Lower leg skin (tissue), 4 donors: ENCODE measurements around the gene HOXD9. TPM values are rescaled to one million over a fixed set of nuclear protein-coding genes. Genes with fewer than 3 reads are reported as not detected.

Source experiments
- DNase-seq, 2 donors: peaks; one replicate each; pipeline ENCODE4 v3.0.0-alpha.2; 2019; ENCODE audit warnings: low spot score in 2 of 2
- H3K4me3 ChIP-seq: fragments of 200-600 bp; sonication (generic); 2 replicates; pipeline ENCODE4 v1.5.1; 2017; ENCODE audit warnings: mild to moderate bottlenecking, low read depth; ENCODE audit not compliant: poor library complexity, severe bottlenecking
- POLR2A ChIP-seq, 2 donors: fragments of 450-650 bp; IDR thresholded peaks; one replicate each; pipeline ENCODE4 v1.6.1; 2016 to 2017; ENCODE audit warnings: antibody characterized with exemption in 2 of 2, mild to moderate bottlenecking in 1 of 2, moderate library complexity in 1 of 2
- WGBS, 2 donors: methylation state at CpG; one replicate each; pipeline ENCODE4 v1.1.5; 2018; 5-methylcytosine and 5-hydroxymethylcytosine counted together
- intact Hi-C: fragments of 100-400 bp; cut with DNase I; formaldehyde crosslinking; loops from one replicate; pipeline ENCODE4 v1.15.0; 2023; ENCODE audit warnings: low total_unique reads
- total RNA-seq, 4 donors: library from RNA; depleted of rRNA; stranded (reverse); fragments of >200 nt; gene quantifications; one replicate each; pipeline ENCODE4 v1.1.0, GENCODE V29; 2016
- TF ChIP-seq, protein P1 (sequence below), 3 donors: fragments of 450-650 bp; IDR thresholded peaks; one replicate each; pipeline ENCODE4 v1.5.1; 2016; ENCODE audit warnings: antibody characterized with exemption in 3 of 3, mild to moderate bottlenecking in 3 of 3, moderate library complexity in 2 of 3

Gene HOXD9
- total RNA-seq, 4 donors from 2014 or later, result 0.89 to 5.3 (median 2.1) TPM

DNA sequence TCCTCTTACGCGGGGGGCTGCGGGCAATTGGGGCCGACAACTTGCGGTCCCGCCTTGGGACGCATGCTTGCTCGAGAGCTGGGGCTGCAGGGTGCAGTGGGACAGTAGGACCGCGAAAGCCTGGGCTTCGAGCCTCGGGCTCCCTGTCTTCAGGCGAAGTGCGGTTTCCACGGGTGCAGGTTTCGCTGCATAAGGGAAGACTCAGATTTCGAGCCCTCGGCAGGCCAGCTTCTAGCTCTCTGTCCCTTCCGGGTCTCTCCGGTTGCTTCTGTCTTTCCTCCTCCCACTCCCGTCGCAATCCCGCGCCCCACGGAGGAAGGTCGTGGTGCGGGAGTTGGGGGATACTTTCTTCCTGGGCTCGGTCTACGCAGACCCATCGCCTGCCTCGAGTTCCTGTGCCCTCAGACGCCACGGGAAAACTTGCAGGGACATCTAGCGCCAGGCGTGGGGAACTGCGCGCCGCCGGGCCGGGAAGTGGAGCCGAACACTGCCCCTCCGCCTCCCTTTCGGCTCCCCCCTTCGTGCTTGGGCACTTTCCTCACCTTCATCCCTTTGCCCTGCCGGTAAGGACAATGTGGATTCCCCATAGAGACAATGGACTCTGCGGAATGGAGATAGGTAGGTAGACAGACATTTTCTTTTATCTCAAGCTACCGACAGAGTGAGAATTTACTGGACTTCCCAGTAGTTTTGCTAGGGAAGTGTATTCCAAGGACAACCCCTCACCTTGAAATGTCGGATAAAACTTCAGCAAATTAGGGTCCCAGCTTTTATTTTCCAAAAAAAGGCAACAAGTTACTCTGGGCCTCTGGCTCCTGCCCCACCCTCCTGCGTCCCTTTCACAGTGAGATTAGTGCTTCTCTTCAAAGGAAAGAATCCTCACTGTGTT, 34.2 kb upstream of the HOXD9 start:
- TF ChIP-seq POLR2A (IDR thresholded peaks at IDR 0.05), result no peak
- TF ChIP-seq, protein P1, sequence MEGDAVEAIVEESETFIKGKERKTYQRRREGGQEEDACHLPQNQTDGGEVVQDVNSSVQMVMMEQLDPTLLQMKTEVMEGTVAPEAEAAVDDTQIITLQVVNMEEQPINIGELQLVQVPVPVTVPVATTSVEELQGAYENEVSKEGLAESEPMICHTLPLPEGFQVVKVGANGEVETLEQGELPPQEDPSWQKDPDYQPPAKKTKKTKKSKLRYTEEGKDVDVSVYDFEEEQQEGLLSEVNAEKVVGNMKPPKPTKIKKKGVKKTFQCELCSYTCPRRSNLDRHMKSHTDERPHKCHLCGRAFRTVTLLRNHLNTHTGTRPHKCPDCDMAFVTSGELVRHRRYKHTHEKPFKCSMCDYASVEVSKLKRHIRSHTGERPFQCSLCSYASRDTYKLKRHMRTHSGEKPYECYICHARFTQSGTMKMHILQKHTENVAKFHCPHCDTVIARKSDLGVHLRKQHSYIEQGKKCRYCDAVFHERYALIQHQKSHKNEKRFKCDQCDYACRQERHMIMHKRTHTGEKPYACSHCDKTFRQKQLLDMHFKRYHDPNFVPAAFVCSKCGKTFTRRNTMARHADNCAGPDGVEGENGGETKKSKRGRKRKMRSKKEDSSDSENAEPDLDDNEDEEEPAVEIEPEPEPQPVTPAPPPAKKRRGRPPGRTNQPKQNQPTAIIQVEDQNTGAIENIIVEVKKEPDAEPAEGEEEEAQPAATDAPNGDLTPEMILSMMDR (IDR thresholded peaks at IDR 0.05), result no peak
- 5 to 8% methylated on average over 41 to 48 of the region's 49 CpGs for WGBS, 2 donors
- H3K4me3 ChIP-seq, result no peak overlapping the region
- intact Hi-C loops, result loop anchor here (5.0 kb wide), 1 partner anchor 401 kb away; no protein-coding TSS in a partner anchor
- peak in 1 of 2 donors; percentile 92 for DNase-seq

DNA sequence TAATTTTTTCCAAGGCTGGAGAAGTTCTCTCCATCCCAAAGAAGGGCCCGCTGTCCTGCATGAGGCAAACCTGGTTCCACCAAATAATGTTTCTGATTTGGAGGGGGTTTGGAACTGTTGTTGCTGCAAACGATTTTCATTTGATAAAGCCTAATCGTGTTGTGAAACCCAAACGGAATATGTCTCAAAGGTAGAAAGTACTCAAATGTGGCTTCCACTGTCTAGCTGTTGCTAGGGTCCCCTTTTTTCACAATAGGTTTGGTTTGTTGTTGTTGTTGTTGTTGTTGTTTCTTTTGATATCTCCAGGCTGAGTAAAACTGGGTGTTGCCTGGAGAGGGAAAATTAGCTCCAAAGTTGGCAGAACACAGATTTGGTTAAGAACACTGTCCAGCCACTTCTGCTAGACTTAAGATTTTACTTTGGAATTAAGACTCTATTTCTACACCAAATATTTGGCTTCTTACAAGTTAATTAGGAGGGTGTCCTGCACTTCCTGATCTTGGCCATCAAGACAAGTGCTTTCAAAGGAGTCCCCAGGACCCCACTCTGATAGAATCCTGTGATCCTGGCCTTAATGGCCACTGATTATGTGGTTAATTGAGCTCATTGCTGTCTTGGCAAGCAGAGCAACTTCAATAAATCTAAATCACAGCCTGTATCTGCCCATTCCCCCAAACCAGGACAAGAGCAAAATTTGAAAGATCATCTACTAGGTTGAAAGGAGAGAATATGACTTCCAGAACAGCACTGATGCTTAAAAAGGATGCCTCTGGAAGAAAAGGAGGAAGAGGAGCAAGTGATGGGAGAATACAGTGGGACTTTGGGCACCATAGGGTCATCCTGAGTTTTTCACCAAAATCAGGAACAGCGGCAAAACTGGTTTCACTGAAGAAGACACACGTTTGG, 33.3 kb upstream of the HOXD9 start:
- intact Hi-C loops, result loop anchor here (5.0 kb wide), 1 partner anchor 402 kb away; no protein-coding TSS in a partner anchor
- 10 to 13% methylated on average over 6 of the region's 6 CpGs for WGBS, 2 donors
- peak in 1 of 2 donors; percentile 17 for DNase-seq

DNA sequence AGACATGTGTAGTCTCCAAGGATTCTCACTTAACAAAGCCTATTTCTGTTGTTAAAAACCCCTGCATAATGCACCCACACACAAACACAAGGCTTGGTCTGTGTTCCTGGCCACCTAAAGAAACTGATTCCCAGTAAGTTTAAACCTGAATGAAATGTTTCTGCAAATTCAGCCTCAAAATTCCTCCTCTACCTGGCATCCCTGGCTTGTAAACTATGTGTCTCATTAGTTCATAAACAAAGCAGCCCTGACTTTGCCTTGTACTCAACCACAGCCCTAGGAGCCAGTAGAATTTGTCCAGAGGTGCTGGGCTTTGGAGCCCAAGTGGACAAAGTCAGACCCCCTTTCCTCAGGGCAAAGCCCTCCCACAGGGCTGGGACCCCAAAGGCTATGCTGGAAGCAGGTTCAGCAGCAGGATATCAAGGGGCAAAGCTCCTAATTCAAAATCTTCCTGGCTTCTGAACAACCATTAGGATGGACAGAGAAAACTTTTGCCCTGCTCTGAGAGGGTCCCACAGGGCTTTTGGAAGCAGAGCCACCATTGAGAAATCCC, 32.6 kb upstream of the HOXD9 start:
- intact Hi-C loops, result loop anchor here (5.0 kb wide), 1 partner anchor 403 kb away; no protein-coding TSS in a partner anchor
- DNase-seq, result peak in 1 of 2 donors; percentile 50
- no peak overlapping the region for H3K4me3 ChIP-seq
- TF ChIP-seq POLR2A (IDR thresholded peaks at IDR 0.05), result no peak
- TF ChIP-seq, protein P1 (IDR thresholded peaks at IDR 0.05), result no peak

More for the DNA sequence above, 33.3 kb upstream of the HOXD9 start:
- H3K4me3 ChIP-seq, result no peak overlapping the region
- TF ChIP-seq, protein P1 (IDR thresholded peaks at IDR 0.05), result no peak
- TF ChIP-seq POLR2A (IDR thresholded peaks at IDR 0.05), result no peak

DNA sequence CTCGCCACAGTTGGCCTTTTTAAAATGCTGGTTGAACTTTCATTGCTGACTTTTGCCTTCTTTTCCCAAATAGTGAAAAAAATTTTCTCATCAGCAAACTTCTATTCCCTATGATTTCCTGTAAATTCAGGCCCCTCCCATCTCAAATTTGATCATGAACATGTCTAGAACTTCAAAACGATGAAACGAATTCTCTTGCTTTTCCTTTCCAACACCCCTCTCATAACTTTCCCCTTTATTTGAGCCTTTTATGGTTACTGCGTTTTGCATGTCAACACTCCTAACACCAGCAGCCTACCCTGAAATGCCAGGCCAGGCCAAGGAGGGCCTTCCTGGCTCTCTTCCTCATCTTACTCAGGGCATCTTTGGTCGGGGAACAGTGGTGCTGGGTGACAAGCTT, 31.7 kb upstream of the HOXD9 start:
- 35 to 36% methylated on average over 5 of the region's 5 CpGs for WGBS, 2 donors
- intact Hi-C loops, result no loop called here
- peak in 1 of 2 donors; percentile 48 for DNase-seq
- H3K4me3 ChIP-seq, result no peak overlapping the region
- no peak for TF ChIP-seq POLR2A (IDR thresholded peaks at IDR 0.05)
- TF ChIP-seq, protein P1 (IDR thresholded peaks at IDR 0.05), result no peak
